ENCODE data around the gene FSCN2.

Gene FSCN2, protein sequence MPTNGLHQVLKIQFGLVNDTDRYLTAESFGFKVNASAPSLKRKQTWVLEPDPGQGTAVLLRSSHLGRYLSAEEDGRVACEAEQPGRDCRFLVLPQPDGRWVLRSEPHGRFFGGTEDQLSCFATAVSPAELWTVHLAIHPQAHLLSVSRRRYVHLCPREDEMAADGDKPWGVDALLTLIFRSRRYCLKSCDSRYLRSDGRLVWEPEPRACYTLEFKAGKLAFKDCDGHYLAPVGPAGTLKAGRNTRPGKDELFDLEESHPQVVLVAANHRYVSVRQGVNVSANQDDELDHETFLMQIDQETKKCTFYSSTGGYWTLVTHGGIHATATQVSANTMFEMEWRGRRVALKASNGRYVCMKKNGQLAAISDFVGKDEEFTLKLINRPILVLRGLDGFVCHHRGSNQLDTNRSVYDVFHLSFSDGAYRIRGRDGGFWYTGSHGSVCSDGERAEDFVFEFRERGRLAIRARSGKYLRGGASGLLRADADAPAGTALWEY

DNA sequence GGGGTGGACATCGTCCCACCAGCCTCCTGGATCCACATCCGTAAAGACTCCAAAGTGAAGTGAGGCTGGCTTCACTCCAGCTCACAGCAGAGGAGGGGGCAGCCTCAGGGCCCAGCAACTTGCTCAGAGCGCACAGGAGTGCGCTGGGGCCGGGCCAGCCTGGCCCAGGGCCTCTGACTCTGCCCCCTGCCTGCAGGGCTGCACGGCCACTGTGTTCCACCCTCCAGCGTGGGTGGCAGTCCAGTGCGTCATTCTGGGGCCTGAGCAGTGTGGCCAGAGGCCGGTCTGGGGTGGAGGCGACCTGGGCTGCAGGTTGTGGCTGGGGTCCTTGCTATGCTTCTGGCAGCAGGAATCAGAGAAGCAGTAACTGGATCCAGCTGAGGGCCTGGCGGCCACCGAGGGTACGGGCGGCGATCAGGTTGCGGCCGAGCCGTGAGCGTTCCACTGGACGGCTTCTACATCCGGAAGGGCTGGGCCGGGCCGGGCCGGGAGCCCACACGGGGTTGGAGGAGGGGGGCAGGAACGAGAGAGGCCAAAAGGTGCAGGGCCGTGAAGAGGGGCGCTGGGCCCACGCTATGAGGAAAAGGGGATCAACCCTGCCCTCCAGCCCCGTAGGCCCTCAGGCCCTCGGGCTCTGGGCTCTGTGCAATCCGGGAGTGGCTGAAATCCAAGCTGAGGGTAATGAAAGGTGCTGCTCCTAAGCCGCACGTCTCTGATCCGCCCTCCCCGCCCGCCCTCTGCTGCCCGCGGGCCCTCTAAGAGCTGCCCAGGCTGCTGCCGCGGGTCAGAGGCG is at the start of gene FSCN2:
Gene FSCN2, plus strand, starts transcription at position 787 of the 793 bp plus-strand sequence. CDS start 155 bp downstream, outside the sequence.
- DNase-seq = no peak

DNA sequence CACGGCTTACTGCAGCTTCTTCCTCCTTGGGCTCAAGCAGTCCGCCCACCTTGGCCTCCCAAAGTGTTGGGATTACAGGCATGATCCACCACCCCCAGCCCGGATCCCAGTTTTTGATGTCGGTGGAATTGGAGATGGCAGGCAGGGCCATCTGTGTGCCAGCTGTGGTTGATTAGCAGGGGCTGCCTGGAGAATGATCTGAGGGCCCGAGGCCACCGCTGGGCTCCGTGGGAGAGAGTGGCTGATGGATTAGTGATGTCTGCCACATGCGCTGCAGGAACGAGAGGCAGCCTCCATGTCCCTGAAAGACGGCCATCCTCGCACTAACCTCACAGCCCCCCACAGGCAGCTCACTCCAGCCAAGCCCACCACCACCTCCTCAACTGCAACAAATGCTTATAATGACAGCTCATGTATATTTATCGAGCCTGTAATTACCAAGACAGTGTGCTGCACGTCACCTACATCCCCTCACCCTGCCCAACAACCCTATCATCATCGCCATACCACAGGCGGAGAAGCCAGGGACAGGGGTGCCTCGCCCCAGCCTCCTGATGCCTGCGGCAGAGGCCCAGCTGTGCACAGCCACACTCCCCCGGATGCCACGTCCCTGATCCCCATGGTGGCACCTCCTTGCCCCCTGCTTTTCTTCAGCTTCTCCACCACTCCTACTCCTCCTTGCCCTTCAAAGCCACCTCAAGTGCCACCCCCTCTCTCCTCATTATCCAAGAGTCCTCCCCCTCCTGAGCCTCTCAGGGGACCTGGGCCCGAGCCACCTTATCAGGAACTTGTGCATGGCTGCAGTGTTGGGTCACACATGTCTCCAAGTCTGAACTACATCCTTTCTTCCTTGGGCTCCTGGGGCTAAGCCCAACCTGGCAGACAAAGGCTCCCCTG is 48.8 kb upstream of the FSCN2 start:
- no peak for DNase-seq

DNA sequence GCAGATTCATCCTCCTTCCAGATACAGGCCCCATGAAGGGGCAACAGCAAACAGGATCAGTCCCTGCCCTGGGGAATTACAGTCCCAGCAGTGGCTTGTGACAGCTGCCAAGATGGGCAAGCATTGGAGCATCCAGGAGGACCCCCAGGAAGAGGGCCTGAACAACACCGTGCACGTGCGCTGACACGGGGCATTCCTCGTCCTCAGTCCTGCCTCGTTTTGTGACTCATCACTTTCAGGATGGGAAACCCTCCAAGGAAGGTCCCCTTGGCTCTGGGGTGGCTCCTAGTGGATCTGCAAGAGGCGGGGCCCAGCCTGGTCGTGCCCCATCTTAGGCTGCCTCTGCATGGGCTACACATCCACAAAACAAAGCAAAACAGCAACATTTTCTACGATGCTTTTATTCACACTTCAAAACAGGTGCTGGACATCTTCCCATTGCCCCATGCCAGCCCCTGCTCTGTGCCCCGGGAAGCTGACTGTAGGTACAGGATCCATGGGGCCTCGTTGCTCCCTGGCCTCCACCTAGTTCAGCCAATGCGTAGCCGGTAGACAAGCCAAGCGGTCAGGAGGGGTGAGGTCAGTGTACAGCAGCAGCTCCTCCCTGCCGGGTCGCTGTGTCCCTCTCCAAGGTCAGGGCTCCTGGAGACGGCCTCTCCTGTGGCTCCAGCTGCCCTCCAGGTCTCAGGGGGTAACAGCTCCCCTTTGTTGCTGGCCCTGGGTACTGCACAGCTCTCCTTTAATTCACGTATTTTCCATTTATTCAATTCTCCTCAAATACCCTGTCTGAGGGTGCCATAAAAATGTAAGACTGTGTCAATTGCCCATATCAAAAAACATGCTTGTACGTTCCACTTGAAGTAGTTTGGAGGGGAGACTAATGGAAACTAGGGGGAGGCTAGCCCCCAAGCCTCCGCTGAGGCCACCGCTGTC is 47.8 kb upstream of the FSCN2 start:
- no peak for DNase-seq

DNA sequence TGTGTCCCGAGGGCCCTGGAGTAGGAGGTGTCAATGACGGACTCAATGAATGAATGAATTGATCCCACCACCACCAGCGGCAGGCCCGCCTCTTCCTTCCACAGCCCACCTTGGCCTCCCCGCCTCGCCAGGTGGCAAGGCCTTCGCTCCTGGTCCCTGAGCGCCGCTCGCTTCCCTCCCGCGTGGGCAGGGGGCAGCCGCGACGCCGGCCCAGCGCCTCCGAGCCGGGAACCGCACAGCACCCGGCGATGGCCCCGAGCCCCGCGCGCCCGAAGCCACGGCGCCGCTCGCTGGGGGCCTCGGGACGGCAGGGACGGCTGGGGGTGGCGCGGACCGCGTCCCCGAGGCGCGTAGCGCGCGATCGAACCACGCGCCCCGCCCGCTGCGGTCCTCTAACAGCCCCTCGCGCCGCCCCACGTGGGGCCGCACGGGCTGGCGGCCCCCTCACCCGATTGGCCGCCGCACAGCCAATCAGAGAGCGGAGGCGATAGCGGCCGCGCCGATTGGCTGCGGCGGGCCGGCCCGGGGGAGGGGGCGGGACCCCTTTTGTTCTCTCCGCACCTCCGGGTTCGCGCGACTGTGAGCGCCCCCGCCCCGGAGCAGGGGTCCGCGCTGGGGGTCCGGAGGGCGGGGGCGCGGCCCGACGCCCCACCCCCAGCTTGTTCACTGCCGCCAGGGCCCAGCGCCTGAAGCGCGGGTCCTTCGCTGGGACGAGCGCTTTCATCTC is 46.9 kb upstream of the FSCN2 start:
- DNase-seq = no peak

DNA sequence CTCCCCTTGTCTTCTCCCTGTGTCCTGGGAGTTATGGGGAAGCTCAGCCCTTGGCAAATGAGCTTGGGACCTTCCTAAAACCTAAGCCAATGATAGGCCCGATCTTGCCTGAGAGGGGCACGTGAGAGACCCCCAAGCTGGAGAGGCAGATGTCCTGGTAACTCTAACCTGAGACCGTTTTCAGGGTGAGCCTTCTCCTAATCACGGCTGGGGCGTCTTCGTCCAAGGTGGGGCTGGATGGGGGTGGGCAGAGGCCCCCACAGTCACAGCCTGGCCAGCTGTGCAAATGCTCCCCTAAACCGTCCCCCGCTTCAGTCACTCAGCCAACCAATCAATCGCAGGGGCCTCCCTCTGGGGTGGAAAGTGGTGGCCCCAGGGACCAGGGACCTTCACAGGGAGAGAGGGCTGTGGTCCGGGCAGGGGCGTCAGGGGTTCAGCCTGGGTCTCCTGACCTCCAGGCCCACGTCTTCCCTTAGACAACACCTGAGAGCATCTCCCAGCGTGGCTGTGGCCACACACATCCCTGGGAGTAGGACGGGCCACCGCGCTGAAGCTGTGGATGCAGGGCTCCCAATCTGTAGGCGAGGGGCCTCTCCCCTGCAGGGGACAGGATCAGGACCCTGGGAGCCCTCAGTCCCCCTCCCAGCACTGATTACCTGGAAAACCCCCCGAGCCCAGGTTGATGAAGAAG is 46.2 kb upstream of the FSCN2 start:
- no peak for DNase-seq

DNA sequence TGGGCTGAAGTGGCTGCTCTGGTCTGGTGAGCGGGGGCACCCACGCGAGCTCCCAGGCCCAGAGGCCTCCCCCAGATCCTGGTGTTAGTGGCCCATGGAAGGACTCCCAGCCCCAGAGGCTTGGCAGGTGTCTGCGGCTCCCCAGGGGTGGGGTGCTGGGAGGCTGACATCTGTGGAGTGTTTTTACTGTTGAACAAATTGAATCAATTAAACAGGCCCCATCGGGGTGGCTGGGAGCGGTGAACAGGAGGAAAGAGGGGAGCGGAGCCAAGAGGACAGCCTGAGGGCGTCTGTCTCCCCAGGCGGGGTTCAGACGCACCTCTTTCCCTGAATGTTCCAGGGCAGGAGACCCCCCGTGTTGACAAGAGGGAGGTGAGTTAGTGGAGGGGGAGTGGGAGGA is 45.5 kb upstream of the FSCN2 start:
- DNase-seq = peak; percentile 28

DNA sequence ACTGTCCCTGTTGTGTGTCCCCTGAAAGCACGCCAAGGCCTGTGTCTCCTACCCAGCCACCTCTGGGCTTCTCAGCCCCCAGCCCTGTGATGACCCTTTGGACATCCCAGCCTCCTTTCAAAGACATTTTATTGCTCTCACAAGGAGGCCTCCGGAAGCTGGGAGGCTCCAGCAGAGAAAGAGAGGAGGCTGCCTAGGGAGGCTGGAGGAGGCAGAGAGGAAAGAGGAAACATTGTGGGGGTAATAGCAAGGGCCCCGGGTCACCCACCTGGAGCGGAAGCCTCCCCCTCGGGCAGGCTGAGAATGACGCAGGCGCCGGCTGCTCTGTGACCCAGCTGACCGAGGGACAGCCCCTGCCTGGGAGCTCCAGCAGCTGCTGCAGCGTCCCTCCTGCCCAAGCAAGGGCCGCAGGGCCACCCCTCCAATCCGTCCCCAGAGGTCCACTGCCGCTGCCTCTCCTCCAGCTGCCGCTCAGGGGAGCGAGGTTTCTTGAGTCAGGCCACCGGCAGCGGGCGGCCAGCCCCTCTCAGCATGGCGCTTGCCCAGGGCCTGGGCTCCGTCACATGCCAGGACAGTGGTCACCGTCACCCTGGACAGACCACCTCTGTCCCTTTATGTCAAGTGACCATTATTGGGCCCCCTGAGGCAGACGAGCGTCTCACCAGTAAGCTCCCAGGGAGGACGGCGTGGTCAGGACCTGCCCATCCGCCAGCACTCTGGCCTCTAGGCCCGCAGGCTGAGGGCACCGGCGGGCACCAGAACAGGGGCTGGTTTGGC is 44.9 kb upstream of the FSCN2 start:
- no peak for DNase-seq

DNA sequence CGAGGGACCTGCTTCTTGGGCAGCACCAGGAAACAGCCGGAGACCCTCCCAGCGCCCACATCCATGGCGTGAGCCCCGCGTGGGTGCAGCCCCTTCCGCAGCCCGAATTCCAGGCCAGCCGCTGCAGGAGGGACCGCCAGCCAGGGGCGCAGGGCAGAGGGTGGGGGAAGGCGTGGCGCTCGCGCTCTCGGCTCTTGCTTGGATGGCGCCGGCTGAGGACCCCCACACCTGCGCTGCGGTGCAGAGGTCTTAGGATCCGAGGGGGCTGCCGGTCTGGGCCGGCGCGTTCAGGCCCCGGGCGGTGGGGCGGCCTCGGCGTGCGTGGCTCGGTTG is 44.3 kb upstream of the FSCN2 start:
- DNase-seq = no peak

DNA sequence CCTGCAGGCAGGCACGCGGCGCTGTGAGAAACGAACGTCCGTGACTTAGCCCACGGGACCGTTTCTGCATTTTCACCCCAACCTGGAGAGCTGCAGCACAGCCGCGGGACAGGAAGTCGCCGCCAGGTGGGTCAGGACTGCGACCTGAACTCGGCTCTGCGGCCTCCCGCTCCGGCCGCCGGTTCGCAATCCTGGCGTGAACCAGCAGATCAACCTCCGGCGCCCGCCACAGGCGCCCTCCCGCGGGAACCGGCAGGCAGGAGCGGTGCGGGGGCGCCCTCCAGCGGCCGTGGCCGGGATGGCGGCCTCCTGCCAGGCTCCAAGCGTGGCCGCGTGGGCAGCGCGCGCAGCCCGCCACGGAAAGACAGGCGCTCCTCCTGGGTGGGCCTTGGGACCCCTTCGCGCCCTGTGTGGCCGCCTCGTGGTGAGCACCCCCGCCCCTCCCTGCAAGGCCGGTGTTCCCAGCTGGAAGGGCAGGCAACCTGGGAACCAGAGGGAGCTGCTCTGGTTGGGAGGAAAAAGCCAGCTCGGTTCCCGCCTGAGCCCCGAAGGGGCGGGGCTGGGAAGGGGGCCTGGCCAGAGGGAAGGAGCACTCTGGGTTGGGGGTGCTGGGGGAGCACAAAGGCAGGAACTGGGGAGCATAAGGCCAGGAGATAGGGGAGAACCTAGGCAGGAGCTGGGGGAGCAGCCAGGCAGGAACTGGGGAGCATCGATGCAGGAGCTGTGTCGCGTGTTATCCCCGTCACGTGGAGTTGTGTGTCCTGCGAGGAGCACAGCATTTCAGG is 43.8 kb upstream of the FSCN2 start:
- DNase-seq = peak; percentile 67

DNA sequence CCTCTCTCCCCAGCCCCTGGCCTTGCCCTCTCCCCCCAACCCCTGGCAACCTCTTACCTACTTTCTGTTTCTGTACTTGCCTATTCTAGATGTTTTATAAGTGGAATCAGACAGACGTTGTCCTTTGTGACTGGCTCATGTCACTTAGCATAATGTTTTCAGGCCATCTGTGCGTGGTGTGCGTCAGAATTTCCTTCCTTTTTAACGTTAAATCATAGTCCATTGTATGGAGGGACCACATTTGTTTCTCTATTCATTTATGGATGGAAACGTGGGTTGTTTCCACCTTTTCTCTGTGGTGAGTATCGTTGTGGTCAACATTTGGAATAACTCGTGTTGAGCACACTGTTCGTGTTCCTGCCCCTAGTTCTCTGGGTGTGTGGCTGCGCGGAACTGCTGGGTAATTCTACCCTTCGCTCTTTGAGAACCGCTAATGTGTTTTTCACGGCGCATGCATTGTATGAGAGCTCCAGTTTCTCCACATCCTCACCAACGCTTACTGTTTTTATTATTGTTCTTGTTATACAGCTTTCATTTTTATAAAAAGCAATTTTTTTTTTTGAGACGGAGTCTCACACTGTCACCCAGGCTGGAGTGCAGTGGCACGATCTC is 41.9 kb upstream of the FSCN2 start:
- DNase-seq = no peak

DNA sequence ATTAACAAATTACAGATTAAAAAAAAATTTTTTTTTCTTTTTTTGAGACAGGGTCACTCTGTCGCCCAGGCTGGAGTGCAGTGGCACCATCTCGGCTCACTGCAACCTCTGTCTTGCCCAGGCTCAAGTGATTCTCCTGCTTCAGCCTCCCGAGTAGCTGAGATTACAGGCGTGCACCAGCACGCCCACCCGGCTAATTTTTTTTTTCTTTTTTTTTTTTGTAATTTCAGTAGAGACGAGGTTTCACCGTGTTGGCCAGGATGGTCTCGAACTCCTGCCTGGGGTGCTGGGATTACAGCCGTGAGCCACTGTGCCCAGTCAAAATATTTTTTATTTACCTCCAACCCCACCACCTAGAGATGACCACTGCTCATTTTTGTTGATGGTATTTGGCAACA is 41.1 kb upstream of the FSCN2 start:
- no peak for DNase-seq

DNA sequence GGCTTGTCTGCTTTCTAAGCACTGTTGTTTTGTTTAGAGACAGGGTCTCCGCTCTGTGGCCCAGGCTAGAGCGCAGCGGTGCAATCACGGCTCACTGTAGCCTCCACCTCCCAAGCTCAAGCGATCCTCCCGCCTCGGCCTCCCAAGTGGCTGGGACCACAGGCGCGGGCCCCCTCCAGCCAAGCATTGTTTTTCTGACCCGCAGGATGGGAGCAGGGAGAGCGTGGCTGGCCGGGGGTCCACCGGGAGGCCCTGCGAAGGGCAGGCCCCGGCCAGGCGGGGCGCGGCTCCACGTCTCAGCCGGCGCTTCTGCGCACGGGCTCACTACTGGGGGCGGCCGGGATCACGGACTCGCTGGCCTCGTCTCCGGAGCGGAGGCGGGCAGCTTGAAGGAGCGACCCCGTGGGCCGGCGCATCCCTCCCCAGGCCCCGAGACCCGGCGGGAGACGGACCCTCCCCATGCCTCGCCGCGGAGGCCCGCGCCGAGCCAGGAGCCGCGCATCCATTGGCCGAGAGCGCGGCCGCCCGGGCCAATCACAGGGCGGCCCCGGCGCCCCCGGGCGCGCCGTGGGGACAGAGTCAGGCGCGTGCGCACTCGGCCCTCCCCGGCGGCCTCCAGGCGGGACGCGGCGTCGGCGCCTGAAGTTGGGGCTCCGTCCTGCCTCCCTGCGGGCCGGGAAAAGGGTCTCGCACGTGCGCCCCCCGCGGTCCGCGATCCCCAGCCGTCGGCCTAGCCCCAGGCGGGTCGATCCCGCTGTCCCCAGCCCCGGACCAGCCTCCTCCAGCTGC is 40.5 kb upstream of the FSCN2 start:
- DNase-seq = no peak

DNA sequence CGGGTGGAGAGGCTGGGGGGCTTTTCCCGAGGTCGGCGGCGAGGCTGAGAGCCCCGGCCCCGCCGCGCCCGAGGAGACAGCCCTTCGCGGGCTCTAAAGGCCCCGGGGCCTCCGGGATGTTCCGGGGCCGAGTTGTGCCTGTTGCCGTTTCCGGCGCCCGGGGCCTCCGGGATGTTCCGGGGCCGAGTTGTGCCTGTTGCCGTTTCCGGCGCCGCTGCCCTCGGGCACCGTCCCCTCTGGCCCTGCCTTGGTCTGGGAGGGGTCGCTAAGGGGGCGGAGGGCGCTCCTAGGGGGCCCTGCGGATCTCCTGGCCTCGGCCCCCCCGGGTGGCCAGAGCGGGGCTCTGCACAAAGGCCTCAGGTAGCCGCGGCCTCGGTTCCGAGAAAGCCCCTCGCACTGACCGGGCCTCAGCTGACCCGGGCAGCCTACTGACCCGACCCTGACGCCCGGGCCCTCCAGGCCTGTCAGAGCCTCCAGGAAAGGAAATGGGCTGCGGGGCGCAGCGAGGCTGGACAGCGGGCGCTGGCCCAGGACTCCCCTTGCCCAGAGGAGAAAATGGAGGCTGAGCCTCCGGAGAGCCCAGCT is 39.8 kb upstream of the FSCN2 start:
- no peak for DNase-seq

DNA sequence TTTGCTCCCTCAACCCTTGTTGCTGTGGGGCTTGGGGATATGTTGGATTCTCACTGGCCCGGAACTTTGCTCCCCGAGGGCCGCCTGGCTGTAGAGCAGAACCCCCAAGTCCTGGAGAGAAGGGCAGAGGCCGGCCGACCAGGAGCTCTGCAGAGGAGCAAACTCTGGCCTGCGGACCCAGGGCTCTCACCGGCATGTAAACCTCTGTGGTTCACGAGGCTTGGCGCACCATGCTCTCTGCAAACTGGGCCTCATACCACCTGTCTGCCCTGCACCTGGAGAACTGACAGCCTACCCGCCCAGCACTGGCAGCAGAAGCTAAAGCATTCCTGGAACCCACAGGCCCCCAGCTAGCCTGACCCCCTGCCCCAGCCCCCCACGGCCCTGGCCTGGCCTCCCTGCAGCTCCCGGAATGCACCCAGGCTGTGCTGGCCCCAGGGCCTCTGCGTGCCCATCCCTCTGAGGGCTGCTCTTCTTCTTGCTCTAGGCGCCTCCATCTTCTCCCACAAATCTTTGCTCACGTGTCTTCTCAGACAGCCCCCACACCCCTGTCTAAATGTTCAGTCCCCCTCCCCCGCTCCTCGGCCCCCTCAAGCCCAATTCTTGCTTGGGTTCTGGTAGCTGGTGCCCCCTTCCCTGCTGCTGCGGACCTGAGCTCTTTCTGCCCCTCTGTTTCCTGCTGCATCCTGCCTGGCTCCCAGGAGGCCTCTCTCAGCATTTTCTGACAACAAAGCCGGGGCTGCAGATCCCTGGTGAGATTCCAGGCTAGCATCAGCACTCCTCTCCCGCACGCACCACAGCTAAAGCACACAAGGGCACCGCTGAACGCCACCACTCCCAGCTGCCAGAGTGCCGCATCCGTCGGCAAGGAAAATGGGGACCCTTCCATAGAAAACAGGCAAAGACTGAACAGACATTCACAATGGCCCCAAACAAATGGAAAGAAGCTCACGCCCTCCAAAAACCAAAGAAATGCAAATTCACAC is 38.9 kb upstream of the FSCN2 start:
- DNase-seq = no peak

DNA sequence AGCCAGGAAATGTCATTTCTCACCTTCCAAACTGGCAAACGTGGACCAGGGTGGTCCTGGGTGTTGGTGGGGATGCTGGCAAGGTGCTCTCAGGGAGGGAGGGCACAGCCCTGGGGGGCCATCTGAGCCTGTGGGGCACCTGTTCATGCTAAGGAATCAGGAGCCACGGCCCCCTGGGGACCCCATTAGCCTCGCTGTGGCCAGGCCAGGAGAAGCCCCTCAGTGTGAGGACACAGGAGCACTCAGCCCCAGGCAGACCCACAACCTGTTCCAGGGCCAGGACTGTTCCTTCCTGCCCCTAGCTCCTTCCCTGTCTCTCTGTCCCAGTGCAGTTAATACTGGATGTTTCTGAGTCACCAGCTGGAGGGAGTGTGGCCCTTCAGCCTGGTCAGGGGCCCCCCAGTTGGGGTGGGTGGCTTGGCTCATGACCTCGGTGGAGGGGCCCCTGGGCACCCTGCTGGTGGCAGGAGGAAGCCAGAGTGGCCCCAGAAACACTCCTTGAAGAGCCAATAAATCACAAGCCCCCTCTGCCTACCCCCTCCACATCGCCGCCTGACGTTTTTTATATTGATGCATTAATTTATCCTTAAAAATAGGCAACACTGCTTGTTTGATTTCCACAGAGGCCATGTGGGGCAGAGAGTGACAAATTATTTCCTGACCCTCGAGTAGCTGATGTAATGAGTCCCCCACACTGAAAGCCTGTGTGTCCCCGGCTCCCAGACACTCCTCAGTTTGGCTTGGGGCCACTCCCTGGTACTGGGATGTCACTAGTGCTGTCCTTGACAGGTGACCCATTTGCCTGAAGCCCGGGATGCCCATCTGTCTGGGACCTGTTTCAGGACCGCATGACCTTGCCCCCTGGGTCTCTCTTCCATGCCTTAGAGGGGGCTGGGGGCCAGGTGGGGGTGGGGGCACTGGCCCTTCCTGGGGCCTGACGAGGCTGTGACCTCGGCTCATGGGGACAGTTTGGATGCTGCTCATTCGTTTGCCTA is 37.9 kb upstream of the FSCN2 start:
- no peak for DNase-seq
